Activated CD4-positive, alpha-beta memory T cell treated with anti-CD3 and anti-CD28 coated beads for 36 hours (primary cell): ENCODE measurements around the gene LINC00632. TPM values are rescaled to one million over a fixed set of nuclear protein-coding genes. Genes with fewer than 3 reads are reported as not detected.
A peak's percentile ranks its signal among the peaks of the same experiment; 100 is the strongest.

Experiments
- CTCF ChIA-PET: fragments of 350-600 bp; sonication (Branson Sonifier 250); formaldehyde crosslinking; loops from one replicate; lab custom pipeline; 2021; ENCODE audit warnings: antibody characterized with exemption, inconsistent platforms; lab: Charles Lee
- POLR2A ChIA-PET: fragments of 350-600 bp; sonication (Branson Sonifier 250); formaldehyde crosslinking; loops from one replicate; lab custom pipeline; 2021; ENCODE audit warnings: antibody characterized with exemption; lab: Charles Lee
- DNase-seq: peaks from one replicate; pipeline ENCODE4 v3.0.0-alpha.2; 2020
- H3K27ac Mint-ChIP-seq: one replicate; pipeline ENCODE4 v1.8.0; 2021; ENCODE audit warnings: mixed read lengths
- H3K27me3 Mint-ChIP-seq: one replicate; pipeline ENCODE4 v1.8.0; 2021; ENCODE audit warnings: mixed read lengths
- H3K36me3 Mint-ChIP-seq: one replicate; pipeline ENCODE4 v1.8.0; 2021; ENCODE audit warnings: mixed read lengths
- H3K4me1 Mint-ChIP-seq: one replicate; pipeline ENCODE4 v1.8.0; 2021; ENCODE audit warnings: low read depth, mixed read lengths
- H3K4me3 Mint-ChIP-seq: one replicate; pipeline ENCODE4 v1.8.0; 2021; ENCODE audit warnings: mild to moderate bottlenecking, mixed read lengths
- H3K9me3 Mint-ChIP-seq: one replicate; pipeline ENCODE4 v1.8.0; 2021; ENCODE audit warnings: mixed read lengths
- intact Hi-C: fragments of 100-400 bp; cut with micrococcal nuclease; formaldehyde crosslinking; loops from one replicate; pipeline ENCODE4 v1.15.1; 2023
- total RNA-seq, 2 experiments: library from RNA; stranded (reverse); gene quantifications; one replicate each; pipeline ENCODE4 v1.2.3, GENCODE V29; 2021

The LINC00632 gene
- total RNA-seq, 2 experiments from 2014 or later = 1.6 to 1.8 TPM

GRCh38 chrX:140715787-140716186 is 6.2 kb downstream of the LINC00632 start:
- no peaks in the 10 kb centered on the region for H3K4me1 Mint-ChIP-seq
- H3K27ac Mint-ChIP-seq = no peak overlapping the region
- CTCF ChIA-PET = no interaction called here

GRCh38 chrX:140723121-140723715 is 13.7 kb downstream of the LINC00632 start:
- no peaks in the 10 kb centered on the region for H3K9me3 Mint-ChIP-seq
- no peaks in the 10 kb centered on the region for H3K4me1 Mint-ChIP-seq
- POLR2A ChIA-PET = no interaction called here
- DNase-seq = no peak
- H3K36me3 Mint-ChIP-seq = no peaks in the 10 kb centered on the region
- H3K27ac Mint-ChIP-seq = no peak overlapping the region
- intact Hi-C loops = no loop called here
- H3K4me3 Mint-ChIP-seq = no peak overlapping the region
- CTCF ChIA-PET = no interaction called here
- H3K27me3 Mint-ChIP-seq = no peaks in the 10 kb centered on the region

More at GRCh38 chrX:140715787-140716186, 6.2 kb downstream of the LINC00632 start:
- no peaks in the 10 kb centered on the region for H3K36me3 Mint-ChIP-seq
- intact Hi-C loops = no loop called here
- no peaks in the 10 kb centered on the region for H3K9me3 Mint-ChIP-seq
- no peaks in the 10 kb centered on the region for H3K27me3 Mint-ChIP-seq
- no peak for DNase-seq
- POLR2A ChIA-PET = no interaction called here
- H3K4me3 Mint-ChIP-seq = no peak overlapping the region

GRCh38 chrX:140724309-140724708 is 14.8 kb downstream of the LINC00632 start:
- DNase-seq = no peak
- Mint-ChIP-seq H3K27me3 (no peaks in the 10 kb centered on the region), H3K9me3 (no peaks in the 10 kb centered on the region), H3K27ac (no peak overlapping the region), H3K4me1 (no peaks in the 10 kb centered on the region), H3K4me3 (no peak overlapping the region), H3K36me3 (no peaks in the 10 kb centered on the region)
- ChIA-PET CTCF (no interaction called here), POLR2A (no interaction called here)
- intact Hi-C loops = no loop called here

GRCh38 chrX:140724736-140725135 is 15.2 kb downstream of the LINC00632 start:
- intact Hi-C loops = no loop called here
- CTCF ChIA-PET = no interaction called here
- no peak for DNase-seq
- H3K4me3 Mint-ChIP-seq = no peak overlapping the region
- no peaks in the 10 kb centered on the region for H3K27me3 Mint-ChIP-seq
- POLR2A ChIA-PET = no interaction called here
- H3K36me3 Mint-ChIP-seq = no peaks in the 10 kb centered on the region
- no peak overlapping the region for H3K27ac Mint-ChIP-seq
- H3K4me1 Mint-ChIP-seq = no peaks in the 10 kb centered on the region
- no peaks in the 10 kb centered on the region for H3K9me3 Mint-ChIP-seq

- ChIA-PET POLR2A (no interaction called here), CTCF (no interaction called here)
- no peak overlapping the region for H3K27ac Mint-ChIP-seq
- no peaks in the 10 kb centered on the region for H3K9me3 Mint-ChIP-seq
- intact Hi-C loops = no loop called here
- no peaks in the 10 kb centered on the region for H3K27me3 Mint-ChIP-seq
- H3K4me1 Mint-ChIP-seq = no peaks in the 10 kb centered on the region
- DNase-seq = no peak
- no peaks in the 10 kb centered on the region for H3K36me3 Mint-ChIP-seq
- H3K4me3 Mint-ChIP-seq = no peak overlapping the region
These were observed 15.9 kb downstream of the LINC00632 start for GRCh38 chrX:140725500-140725899.

GRCh38 chrX:140733766-140734342 is 24.3 kb downstream of the LINC00632 start:
- CTCF ChIA-PET = interaction anchor here (1.0 kb wide), 1 partner anchor 30 kb away, joined by 3 read pairs; no protein-coding TSS in a partner anchor
- no peak overlapping the region for H3K4me3 Mint-ChIP-seq
- no peaks in the 10 kb centered on the region for H3K4me1 Mint-ChIP-seq
- peak; percentile 9 for DNase-seq
- POLR2A ChIA-PET = no interaction called here
- no peaks in the 10 kb centered on the region for H3K36me3 Mint-ChIP-seq
- H3K9me3 Mint-ChIP-seq = no peaks in the 10 kb centered on the region
- no peak overlapping the region for H3K27ac Mint-ChIP-seq
- no peaks in the 10 kb centered on the region for H3K27me3 Mint-ChIP-seq
- intact Hi-C loops = loop anchor here (1.0 to 2.0 kb wide), 2 partner anchors 33 to 161 kb away; no protein-coding TSS in a partner anchor

- H3K9me3 Mint-ChIP-seq = no peaks in the 10 kb centered on the region
- no peaks in the 10 kb centered on the region for H3K36me3 Mint-ChIP-seq
- no peak overlapping the region for H3K27ac Mint-ChIP-seq
- peak; percentile 8 for DNase-seq
- H3K4me1 Mint-ChIP-seq = peaks cover 10% of the 10 kb centered on the region
- H3K27me3 Mint-ChIP-seq = no peaks in the 10 kb centered on the region
- no peak overlapping the region for H3K4me3 Mint-ChIP-seq
- POLR2A ChIA-PET = interaction anchor here (0.6 kb wide), 1 partner anchor 426 kb away, joined by 3 read pairs; no protein-coding TSS in a partner anchor
- CTCF ChIA-PET = interaction anchor here (1.1 kb wide), 1 partner anchor 22 kb away, joined by 3 read pairs; no protein-coding TSS in a partner anchor
- intact Hi-C loops = no loop called here
These were observed 34.5 kb downstream of the LINC00632 start for GRCh38 chrX:140744085-140744484.

- ChIA-PET CTCF (interaction anchor here (3.8 kb wide), 1 partner anchor 9 kb away, joined by 18 read pairs; no protein-coding TSS in a partner anchor), POLR2A (no interaction called here)
- no peaks in the 10 kb centered on the region for H3K36me3 Mint-ChIP-seq
These were observed 47.4 kb downstream of the LINC00632 start for GRCh38 chrX:140756941-140757340.

GRCh38 chrX:140762061-140762460 is 52.5 kb downstream of the LINC00632 start:
- CTCF ChIA-PET = interaction anchor here (0.6 to 1.9 kb wide), 12 partner anchors 10 to 1412 kb away, joined by 3 to 13 read pairs (median 3); no protein-coding TSS in a partner anchor
- Mint-ChIP-seq H3K4me3 (no peak overlapping the region), H3K27me3 (peaks cover 5% of the 10 kb centered on the region), H3K36me3 (no peaks in the 10 kb centered on the region), H3K27ac (no peak overlapping the region), H3K4me1 (peaks cover 6% of the 10 kb centered on the region), H3K9me3 (no peaks in the 10 kb centered on the region)
- POLR2A ChIA-PET = no interaction called here
- DNase-seq = peak; percentile 38
- intact Hi-C loops = no loop called here

More at GRCh38 chrX:140756941-140757340, 47.4 kb downstream of the LINC00632 start:
- Mint-ChIP-seq H3K27ac (no peak overlapping the region), H3K4me3 (no peak overlapping the region), H3K9me3 (no peaks in the 10 kb centered on the region), H3K4me1 (no peaks in the 10 kb centered on the region), H3K27me3 (peaks cover 1% of the 10 kb centered on the region)
- intact Hi-C loops = no loop called here
- DNase-seq = no peak

- H3K4me1 Mint-ChIP-seq = peaks cover 6% of the 10 kb centered on the region
- H3K27me3 Mint-ChIP-seq = peaks cover 5% of the 10 kb centered on the region
- POLR2A ChIA-PET = no interaction called here
- intact Hi-C loops = no loop called here
- H3K27ac Mint-ChIP-seq = no peak overlapping the region
- CTCF ChIA-PET = interaction anchor here (1.0 to 4.5 kb wide), 3 partner anchors 8 to 514 kb away, joined by 4 to 36 read pairs (median 18); no protein-coding TSS in a partner anchor
- peak overlapping the region; percentile 35 for H3K4me3 Mint-ChIP-seq
- no peaks in the 10 kb centered on the region for H3K36me3 Mint-ChIP-seq
- peak; percentile 17 for DNase-seq
- H3K9me3 Mint-ChIP-seq = no peaks in the 10 kb centered on the region
These were observed 54.9 kb downstream of the LINC00632 start for GRCh38 chrX:140764401-140764919.

- intact Hi-C loops = loop anchor here (1.0 kb wide), 1 partner anchor 152 kb away; no protein-coding TSS in a partner anchor
- H3K4me3 Mint-ChIP-seq = peak overlapping the region; percentile 35
- H3K4me1 Mint-ChIP-seq = peaks cover 6% of the 10 kb centered on the region
- ChIA-PET CTCF (interaction anchor here (0.9 to 4.5 kb wide), 6 partner anchors 9 to 513 kb away, joined by 3 to 36 read pairs (median 6); no protein-coding TSS in a partner anchor), POLR2A (interaction anchor here (1.0 kb wide), 1 partner anchor 153 kb away, joined by 4 read pairs; no protein-coding TSS in a partner anchor)
- H3K27me3 Mint-ChIP-seq = peaks cover 4% of the 10 kb centered on the region
- no peaks in the 10 kb centered on the region for H3K36me3 Mint-ChIP-seq
- no peaks in the 10 kb centered on the region for H3K9me3 Mint-ChIP-seq
- no peak overlapping the region for H3K27ac Mint-ChIP-seq
- peak; percentile 9 for DNase-seq
These were observed 55.7 kb downstream of the LINC00632 start for GRCh38 chrX:140765043-140765784.
